CD14-positive monocyte (primary cell): ENCODE results near the gene TRHDE. TPM values are rescaled to one million over a fixed set of nuclear protein-coding genes. Genes with fewer than 3 reads are reported as not detected.

Experiments used
- DNase-seq, 3 donors: peaks; one replicate each; pipeline ENCODE4 v3.0.0-alpha.2; 2011 to 2022
- H2AFZ ChIP-seq: 2 replicates; pipeline ENCODE4 v1.6.0; 2012; ENCODE audit warnings: mild to moderate bottlenecking, low read depth, low read length, inconsistent platforms; ENCODE audit not compliant: insufficient read depth, poor library complexity, severe bottlenecking
- H3K27ac ChIP-seq, 2 donors: 1 replicate in 1 of 2; 2 replicates in 1 of 2; pipeline ENCODE4 v1.5.1; 2012 to 2013; ENCODE audit warnings: low read length in 2 of 2, control low read depth in 1 of 2, inconsistent platforms in 1 of 2, low read depth in 1 of 2, mild to moderate bottlenecking in 1 of 2
- H3K27me3 ChIP-seq, 2 donors: one replicate each; pipeline versions ENCODE4 v1.6.0 to v1.6.1; 2011 to 2013; ENCODE audit warnings: low read length in 2 of 2; ENCODE audit not compliant: control insufficient read depth in 2 of 2, insufficient read depth in 2 of 2
- H3K36me3 ChIP-seq, 2 donors: replicated peaks in 1 of 2; 1 replicate in 1 of 2; 2 replicates in 1 of 2; pipeline versions ENCODE4 v1.5.1 to v1.6.1; 2012 to 2013; ENCODE audit warnings: low read length in 2 of 2, control low read depth in 1 of 2, inconsistent platforms in 1 of 2, mild to moderate bottlenecking in 1 of 2; ENCODE audit not compliant: insufficient read depth in 2 of 2, control insufficient read depth in 1 of 2
- H3K4me1 ChIP-seq, 2 donors: 1 replicate in 1 of 2; 2 replicates in 1 of 2; pipeline versions ENCODE4 v1.5.1 to v1.6.1; 2012 to 2013; ENCODE audit warnings: low read length in 2 of 2, control low read depth in 1 of 2, inconsistent platforms in 1 of 2, mild to moderate bottlenecking in 1 of 2, moderate library complexity in 1 of 2; ENCODE audit not compliant: insufficient read depth in 2 of 2, control insufficient read depth in 1 of 2
- H3K4me2 ChIP-seq: replicated peaks from 2 replicates; pipeline ENCODE3; 2012; ENCODE audit warnings: low read length, moderate library complexity, mild to moderate bottlenecking; ENCODE audit not compliant: poor library complexity, severe bottlenecking; ENCODE audit errors: extremely low read depth
- H3K4me3 ChIP-seq, 3 experiments: fragments of 200-600 bp in 1 of 3; sonication (generic) in 1 of 3; replicated peaks in 1 of 3; 1 replicate in 2 of 3; 2 replicates in 1 of 3; pipeline ENCODE4 v1.5.1; 2011 to 2013; ENCODE audit warnings: low read length in 3 of 3, mild to moderate bottlenecking in 3 of 3, control low read depth in 2 of 3, low read depth in 2 of 3, inconsistent platforms in 1 of 3, moderate library complexity in 1 of 3
- H3K79me2 ChIP-seq: 2 replicates; pipeline ENCODE4 v1.6.0; 2012; ENCODE audit warnings: mild to moderate bottlenecking, control low read depth, inconsistent platforms, low read length, moderate library complexity; ENCODE audit not compliant: insufficient read depth
- H3K9ac ChIP-seq: 2 replicates; pipeline ENCODE4 v1.6.0; 2017; ENCODE audit warnings: low read length, mild to moderate bottlenecking; ENCODE audit not compliant: insufficient read depth, poor library complexity, severe bottlenecking
- H3K9me3 ChIP-seq, 2 donors: replicated peaks in 1 of 2; 1 replicate in 1 of 2; 2 replicates in 1 of 2; pipeline versions ENCODE4 v1.5.1 to v1.6.1; 2012 to 2013; ENCODE audit warnings: low read length in 2 of 2, control low read depth in 1 of 2; ENCODE audit not compliant: control insufficient read depth in 1 of 2, insufficient read depth in 1 of 2
- H4K20me1 ChIP-seq: 2 replicates; pipeline ENCODE4 v1.6.0; 2012; ENCODE audit warnings: mild to moderate bottlenecking, low read length, control low read depth, moderate library complexity; ENCODE audit not compliant: insufficient read depth
- H3K27ac Mint-ChIP-seq, 7 donors: one replicate each; pipeline ENCODE4 v1.8.0; 2020; ENCODE audit warnings: mild to moderate bottlenecking in 7 of 7, mixed read lengths in 7 of 7, moderate library complexity in 6 of 7, inconsistent platforms in 2 of 7
- H3K27me3 Mint-ChIP-seq, 3 donors: one replicate each; pipeline ENCODE4 v1.8.0; 2021 to 2022; ENCODE audit warnings: low read depth in 3 of 3, mild to moderate bottlenecking in 3 of 3, mixed read lengths in 3 of 3, moderate library complexity in 3 of 3, inconsistent platforms in 1 of 3
- H3K36me3 Mint-ChIP-seq, 2 donors: one replicate each; pipeline ENCODE4 v1.8.0; 2020; ENCODE audit warnings: mixed read lengths in 2 of 2, inconsistent platforms in 1 of 2, mild to moderate bottlenecking in 1 of 2
- H3K4me1 Mint-ChIP-seq: one replicate; pipeline ENCODE4 v1.8.0; 2020; ENCODE audit warnings: mild to moderate bottlenecking, mixed read lengths
- H3K4me3 Mint-ChIP-seq, 2 donors: one replicate each; pipeline ENCODE4 v1.8.0; 2020; ENCODE audit warnings: mild to moderate bottlenecking in 2 of 2, mixed read lengths in 2 of 2, moderate library complexity in 1 of 2
- H3K9me3 Mint-ChIP-seq, 7 donors: one replicate each; pipeline ENCODE4 v1.8.0; 2020 to 2022; ENCODE audit warnings: mixed read lengths in 7 of 7, mild to moderate bottlenecking in 6 of 7, moderate library complexity in 6 of 7, inconsistent platforms in 2 of 7
- WGBS: methylation state at CpG from one replicate; pipeline ENCODE4 v1.1.5; 2013; ENCODE audit warnings: missing lambda C conversion rate; ENCODE audit not compliant: insufficient coverage; 5-methylcytosine and 5-hydroxymethylcytosine counted together
- intact Hi-C, 2 donors: fragments of 100-400 bp; cut with micrococcal nuclease; formaldehyde crosslinking; loops; one replicate each; pipeline versions ENCODE4 v1.15.0 to v1.15.1; 2023
- polyA plus RNA-seq, 3 donors: library from polyadenylated mRNA; depleted of rRNA in 1 of 3; unstranded in 2 of 3; stranded (reverse) in 1 of 3; fragments of 300-500 nt in 2 of 3; fragments of >200 nt in 1 of 3; fragmentation: Illumina TruSeq in 2 of 3; gene quantifications; 1 replicate in 2 of 3; 2 replicates in 1 of 3; pipeline ENCODE4 v1.2.3, GENCODE V29; 2012 to 2021
- TF ChIP-seq, protein P1 (sequence below): fragments of 200-600 bp; IDR thresholded peaks from one replicate; pipeline ENCODE4 v1.8.0; 2022; ENCODE audit warnings: antibody characterized with exemption, mild to moderate bottlenecking

Gene TRHDE
- polyA plus RNA-seq, 3 donors, result not detected

- DNase-seq, result no peak
- Histone ChIP-seq H3K79me2 (no peaks in the 10 kb centered on the region), H3K4me3 (no peak overlapping the region), H3K9me3 (no peaks in the 10 kb centered on the region), H2AFZ (no peak overlapping the region), H3K27me3 (no peaks in the 10 kb centered on the region), H4K20me1 (no peaks in the 10 kb centered on the region), H3K27ac (no peak overlapping the region), H3K4me2 (no peak overlapping the region), H3K4me1 (no peaks in the 10 kb centered on the region), H3K36me3 (no peaks in the 10 kb centered on the region), H3K9ac (no peak overlapping the region)
- no CpG with 5 or more reads among the region's 1 CpG for WGBS
- H3K36me3 Mint-ChIP-seq, result no peaks in the 10 kb centered on the region
- peaks cover 0 to 10% (median 2%) of the 10 kb centered on the region in 7 donors for H3K9me3 Mint-ChIP-seq
- H3K27ac Mint-ChIP-seq, result no peak overlapping the region
- TF ChIP-seq, protein P1, sequence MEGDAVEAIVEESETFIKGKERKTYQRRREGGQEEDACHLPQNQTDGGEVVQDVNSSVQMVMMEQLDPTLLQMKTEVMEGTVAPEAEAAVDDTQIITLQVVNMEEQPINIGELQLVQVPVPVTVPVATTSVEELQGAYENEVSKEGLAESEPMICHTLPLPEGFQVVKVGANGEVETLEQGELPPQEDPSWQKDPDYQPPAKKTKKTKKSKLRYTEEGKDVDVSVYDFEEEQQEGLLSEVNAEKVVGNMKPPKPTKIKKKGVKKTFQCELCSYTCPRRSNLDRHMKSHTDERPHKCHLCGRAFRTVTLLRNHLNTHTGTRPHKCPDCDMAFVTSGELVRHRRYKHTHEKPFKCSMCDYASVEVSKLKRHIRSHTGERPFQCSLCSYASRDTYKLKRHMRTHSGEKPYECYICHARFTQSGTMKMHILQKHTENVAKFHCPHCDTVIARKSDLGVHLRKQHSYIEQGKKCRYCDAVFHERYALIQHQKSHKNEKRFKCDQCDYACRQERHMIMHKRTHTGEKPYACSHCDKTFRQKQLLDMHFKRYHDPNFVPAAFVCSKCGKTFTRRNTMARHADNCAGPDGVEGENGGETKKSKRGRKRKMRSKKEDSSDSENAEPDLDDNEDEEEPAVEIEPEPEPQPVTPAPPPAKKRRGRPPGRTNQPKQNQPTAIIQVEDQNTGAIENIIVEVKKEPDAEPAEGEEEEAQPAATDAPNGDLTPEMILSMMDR, result no peak
- no peak overlapping the region for H3K4me3 Mint-ChIP-seq
- H3K27me3 Mint-ChIP-seq, result peaks cover 0 to 1% (median 0%) of the 10 kb centered on the region in 3 donors
- intact Hi-C loops, result no loop called here
- H3K4me1 Mint-ChIP-seq, result no peaks in the 10 kb centered on the region
These were observed 36.0 kb upstream of the TRHDE start for GRCh38 chr12:72236071-72236705.

- no peaks in the 10 kb centered on the region for H3K79me2 ChIP-seq
- 80% methylated on average over 1 of the region's 3 CpGs for WGBS
- no peak overlapping the region for H3K9ac ChIP-seq
- H3K36me3 ChIP-seq, result no peaks in the 10 kb centered on the region
- no peaks in the 10 kb centered on the region for H3K9me3 ChIP-seq
- no peaks in the 10 kb centered on the region for H4K20me1 ChIP-seq
- no peak overlapping the region for H3K27ac Mint-ChIP-seq
- TF ChIP-seq, protein P1, result no peak
- no peaks in the 10 kb centered on the region for H3K4me1 Mint-ChIP-seq
- no peak overlapping the region for H3K4me3 Mint-ChIP-seq
- H3K27me3 Mint-ChIP-seq, result peaks cover 0 to 1% (median 0%) of the 10 kb centered on the region in 3 donors
- H3K27me3 ChIP-seq, result no peaks in the 10 kb centered on the region
- intact Hi-C loops, result no loop called here
- no peak overlapping the region for H3K27ac ChIP-seq
- no peaks in the 10 kb centered on the region for H3K36me3 Mint-ChIP-seq
- no peak overlapping the region for H3K4me2 ChIP-seq
- peaks cover 0 to 10% (median 4%) of the 10 kb centered on the region in 7 donors for H3K9me3 Mint-ChIP-seq
- no peaks in the 10 kb centered on the region for H3K4me1 ChIP-seq
- DNase-seq, result no peak
- no peak overlapping the region for H2AFZ ChIP-seq
- no peak overlapping the region for H3K4me3 ChIP-seq
These were observed 30.6 kb upstream of the TRHDE start for GRCh38 chr12:72241552-72241951.
